PC-3 (cell line): ENCODE data around the gene KCNQ1. TPM values are rescaled to one million over a fixed set of nuclear protein-coding genes. Genes with fewer than 3 reads are reported as not detected.

Experiments used
- ATAC-seq: fragments of 200-7000 bp; cut with Tn5 transposase; 2 replicates; pipeline ENCODE4 v1.9.1; 2020; ENCODE audit warnings: mild to moderate bottlenecking, moderate library complexity
- BruUV-seq: library from RNA; stranded (reverse); fragments of 400-500 nt; replicated peaks from 2 replicates; lab custom pipeline; 2021; lab: Mats Ljungman, UMichigan
- CTCF ChIA-PET: fragments of 300-600 bp; sonication (Branson Sonifier 250); formaldehyde crosslinking; loops from one replicate; lab custom pipeline; 2022; ENCODE audit warnings: antibody characterized with exemption; lab: Charles Lee
- POLR2A ChIA-PET: fragments of 300-600 bp; sonication (Branson Sonifier 250); formaldehyde crosslinking; loops from one replicate; lab custom pipeline; 2022; ENCODE audit warnings: antibody characterized with exemption; ENCODE audit not compliant: unreplicated experiment; lab: Charles Lee
- DNase-seq: peaks from one replicate; pipeline ENCODE4 v3.0.0-alpha.2; 2015
- H2AFZ ChIP-seq: fragments of 300-600 bp; sonication (generic); 2 replicates; pipeline ENCODE4 v1.6.0; 2016; ENCODE audit warnings: antibody characterized with exemption, low read length
- H3F3A ChIP-seq: fragments of 300-600 bp; sonication (generic); one replicate; pipeline ENCODE4 v1.6.0; 2017; ENCODE audit warnings: antibody characterized with exemption, low read length, control low read depth, mild to moderate bottlenecking; ENCODE audit not compliant: unreplicated experiment
- H3K27ac ChIP-seq: fragments of 300-600 bp; sonication (generic); 2 replicates; pipeline ENCODE4 v1.5.1; 2016; ENCODE audit warnings: mild to moderate bottlenecking, low read length
- H3K27me3 ChIP-seq: fragments of 300-600 bp; sonication (generic); 2 replicates; pipeline ENCODE4 v1.6.1; 2016; ENCODE audit warnings: low read length, mixed read lengths
- H3K36me3 ChIP-seq: fragments of 300-600 bp; sonication (generic); 2 replicates; pipeline ENCODE4 v1.6.1; 2016; ENCODE audit warnings: low read depth, mixed run types, low read length, mixed read lengths
- H3K4me1 ChIP-seq: fragments of 300-600 bp; sonication (generic); 2 replicates; pipeline ENCODE4 v1.5.1; 2016; ENCODE audit warnings: low read length; ENCODE audit not compliant: insufficient read depth
- H3K4me2 ChIP-seq: fragments of 300-600 bp; sonication (generic); 2 replicates; pipeline ENCODE4 v1.6.0; 2016; ENCODE audit warnings: low read length
- H3K4me3 ChIP-seq: fragments of 300-600 bp; sonication (generic); 2 replicates; pipeline ENCODE4 v1.5.1; 2016; ENCODE audit warnings: mild to moderate bottlenecking, low read length, mixed read lengths
- H3K79me2 ChIP-seq: fragments of 300-600 bp; sonication (generic); 2 replicates; pipeline ENCODE4 v1.6.1; 2017; ENCODE audit warnings: low read length, mixed read lengths
- H3K9ac ChIP-seq: fragments of 300-600 bp; sonication (generic); 2 replicates; pipeline ENCODE4 v1.6.0; 2016; ENCODE audit warnings: mild to moderate bottlenecking, low read length
- H3K9me2 ChIP-seq: fragments of 300-600 bp; sonication (generic); replicated peaks from 2 replicates; pipeline ENCODE4 v1.6.1; 2016; ENCODE audit warnings: mixed run types, low read length, mixed read lengths
- H3K9me3 ChIP-seq: fragments of 300-600 bp; sonication (generic); 2 replicates; pipeline ENCODE4 v1.6.1; 2016; ENCODE audit warnings: low read length, mixed read lengths
- H4K20me1 ChIP-seq: fragments of 300-600 bp; sonication (generic); 2 replicates; pipeline ENCODE4 v1.6.1; 2016; ENCODE audit warnings: low read length, mixed read lengths
- EZH2 ChIP-seq: fragments of 300-600 bp; sonication (generic); IDR thresholded peaks from one replicate; pipeline ENCODE4 v1.6.1; 2017; ENCODE audit warnings: antibody characterized with exemption, mild to moderate bottlenecking, low read length; ENCODE audit not compliant: unreplicated experiment
- EZH2phosphoT487 ChIP-seq: fragments of 300-600 bp; sonication (generic); IDR thresholded peaks from 2 replicates; pipeline ENCODE4 v1.6.1; 2018; ENCODE audit warnings: mild to moderate bottlenecking, antibody characterized with exemption, low read length, borderline replicate concordance
- intact Hi-C: fragments of 100-400 bp; cut with micrococcal nuclease; formaldehyde crosslinking; loops from 2 replicates; pipeline ENCODE4 v1.9.0; 2023
- total RNA-seq: library from RNA; depleted of rRNA; stranded (reverse); fragments of >200 nt; gene quantifications from 2 replicates; pipeline ENCODE4 v1.2.3, GENCODE V29; 2014
- TF ChIP-seq, protein P1 (sequence below): fragments of 300-600 bp; sonication (generic); conservative IDR thresholded peaks from 2 replicates; pipeline ENCODE4 v1.5.1; 2017; ENCODE audit warnings: antibody characterized with exemption, low read depth, mild to moderate bottlenecking, low read length

The KCNQ1 gene
- total RNA-seq, 1 experiment from 2014 or later: 0.40 TPM

DNA sequence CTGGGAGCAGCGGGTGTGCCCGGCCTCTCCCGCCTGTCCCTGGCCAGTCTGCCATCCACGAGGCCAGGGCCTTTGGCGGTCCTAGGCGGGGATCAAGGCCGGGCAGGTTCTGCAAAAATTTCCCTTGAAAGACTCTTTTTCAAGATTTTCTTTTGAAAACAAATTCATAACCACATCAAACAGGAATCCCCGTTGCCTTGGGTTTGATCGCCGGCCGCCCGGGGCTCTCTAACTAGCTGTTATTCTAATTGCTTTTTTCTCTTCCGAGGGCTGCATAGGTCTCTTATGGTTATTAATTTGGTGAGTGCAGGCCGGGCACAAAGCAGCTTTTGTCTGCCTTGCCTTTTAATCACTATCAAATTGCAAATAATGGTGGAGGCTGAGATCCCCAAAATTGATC lies 398.7 kb downstream of the KCNQ1 start:
- CTCF ChIA-PET: no interaction called here
- H3K27me3 ChIP-seq: no peaks in the 10 kb centered on the region
- no TSS peak for BruUV-seq

DNA sequence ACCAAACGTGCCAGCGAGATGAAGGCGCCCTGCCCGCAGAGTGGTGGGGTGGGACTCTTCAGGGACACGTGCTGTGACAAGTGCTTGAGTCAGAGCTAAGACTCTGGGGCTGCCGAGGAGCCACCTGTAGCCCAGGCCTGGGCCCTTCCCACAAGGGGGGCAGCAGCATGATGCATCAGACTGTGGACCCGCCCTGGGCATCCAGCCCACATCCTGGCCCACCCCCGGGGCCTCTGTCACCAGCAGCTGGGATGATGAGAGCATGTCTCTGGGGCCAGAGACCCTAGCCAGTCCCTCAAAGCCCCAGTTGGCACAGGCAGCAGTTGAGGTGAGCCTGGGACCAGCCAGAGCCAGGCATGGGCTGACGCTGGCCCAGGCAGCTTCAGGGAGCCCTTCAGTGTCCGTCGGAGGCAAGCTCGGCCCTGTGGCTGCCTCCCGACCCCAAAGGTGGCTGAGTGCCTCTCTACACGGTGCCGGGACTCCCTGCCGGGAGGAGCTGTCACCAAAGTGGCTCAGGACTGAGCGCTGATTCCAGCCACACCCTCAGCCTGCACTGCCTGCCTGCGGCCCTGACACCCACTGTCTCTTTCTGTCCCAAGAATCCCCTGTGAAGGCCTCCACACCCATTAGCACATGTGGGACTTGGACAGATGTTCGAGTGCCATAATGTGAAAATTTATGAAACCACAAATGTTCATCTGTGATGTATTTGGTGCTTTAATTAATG lies 399.5 kb downstream of the KCNQ1 start:
- ATAC-seq: peak; percentile 89
- peak; percentile 78 for DNase-seq
- Histone ChIP-seq H3K4me1 (peaks cover 14% of the 10 kb centered on the region), H3K9ac (no peak overlapping the region), H2AFZ (no peak overlapping the region), H3K4me2 (peak overlapping the region; percentile 28; the same call in 1 of the 2 replicates), H3K27me3 (no peaks in the 10 kb centered on the region), H3F3A (no peaks in the 10 kb centered on the region), H3K9me3 (no peaks in the 10 kb centered on the region), H3K4me3 (no peak overlapping the region), H3K79me2 (no peaks in the 10 kb centered on the region), H3K36me3 (no peaks in the 10 kb centered on the region), H4K20me1 (no peaks in the 10 kb centered on the region), H3K27ac (no peak overlapping the region), H3K9me2 (no peaks in the 10 kb centered on the region)
- CTCF ChIA-PET: no interaction called here
- POLR2A ChIA-PET: no interaction called here
- BruUV-seq: no TSS peak
- no peak for TF ChIP-seq EZH2phosphoT487
- intact Hi-C loops: no loop called here

More for the DNA sequence above, 398.7 kb downstream of the KCNQ1 start:
- Histone ChIP-seq H3K9ac (no peak overlapping the region), H3K79me2 (no peaks in the 10 kb centered on the region), H3F3A (no peaks in the 10 kb centered on the region), H4K20me1 (no peaks in the 10 kb centered on the region), H3K4me2 (peak overlapping the region; percentile 28; the same call in 1 of the 2 replicates), H3K9me3 (no peaks in the 10 kb centered on the region), H3K27ac (no peak overlapping the region), H3K36me3 (no peaks in the 10 kb centered on the region), H3K4me1 (peaks cover 14% of the 10 kb centered on the region), H2AFZ (no peak overlapping the region), H3K9me2 (no peaks in the 10 kb centered on the region), H3K4me3 (no peak overlapping the region)
- intact Hi-C loops: no loop called here
- DNase-seq: no peak
- no peak for ATAC-seq
- POLR2A ChIA-PET: no interaction called here
- TF ChIP-seq EZH2 (no peak), EZH2phosphoT487 (no peak)
- TF ChIP-seq, protein P1, sequence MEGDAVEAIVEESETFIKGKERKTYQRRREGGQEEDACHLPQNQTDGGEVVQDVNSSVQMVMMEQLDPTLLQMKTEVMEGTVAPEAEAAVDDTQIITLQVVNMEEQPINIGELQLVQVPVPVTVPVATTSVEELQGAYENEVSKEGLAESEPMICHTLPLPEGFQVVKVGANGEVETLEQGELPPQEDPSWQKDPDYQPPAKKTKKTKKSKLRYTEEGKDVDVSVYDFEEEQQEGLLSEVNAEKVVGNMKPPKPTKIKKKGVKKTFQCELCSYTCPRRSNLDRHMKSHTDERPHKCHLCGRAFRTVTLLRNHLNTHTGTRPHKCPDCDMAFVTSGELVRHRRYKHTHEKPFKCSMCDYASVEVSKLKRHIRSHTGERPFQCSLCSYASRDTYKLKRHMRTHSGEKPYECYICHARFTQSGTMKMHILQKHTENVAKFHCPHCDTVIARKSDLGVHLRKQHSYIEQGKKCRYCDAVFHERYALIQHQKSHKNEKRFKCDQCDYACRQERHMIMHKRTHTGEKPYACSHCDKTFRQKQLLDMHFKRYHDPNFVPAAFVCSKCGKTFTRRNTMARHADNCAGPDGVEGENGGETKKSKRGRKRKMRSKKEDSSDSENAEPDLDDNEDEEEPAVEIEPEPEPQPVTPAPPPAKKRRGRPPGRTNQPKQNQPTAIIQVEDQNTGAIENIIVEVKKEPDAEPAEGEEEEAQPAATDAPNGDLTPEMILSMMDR: no peak

DNA sequence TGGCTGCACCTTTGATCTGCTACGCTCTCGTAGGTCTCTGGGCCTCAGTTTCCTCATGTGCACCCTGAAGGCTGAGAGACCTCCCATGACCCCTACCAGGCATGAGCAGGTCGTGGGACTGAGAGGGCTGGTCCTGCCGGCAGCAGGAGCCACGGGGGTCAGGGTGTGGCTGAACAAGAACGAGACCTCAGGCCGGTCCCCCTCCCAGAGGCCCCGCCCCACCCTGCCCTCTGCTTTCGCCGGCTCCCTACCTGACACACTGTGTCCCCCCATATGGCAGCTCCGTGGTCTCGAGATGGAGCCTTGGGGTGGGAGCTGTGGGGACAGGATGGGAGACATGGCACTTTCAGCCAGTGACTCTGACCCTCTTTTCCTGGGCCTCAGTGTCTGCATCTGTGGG lies 400.2 kb downstream of the KCNQ1 start:
- intact Hi-C loops: no loop called here
- Histone ChIP-seq H3K27me3 (no peaks in the 10 kb centered on the region), H3K9me3 (no peaks in the 10 kb centered on the region), H3K9ac (no peak overlapping the region), H3K4me1 (peaks cover 14% of the 10 kb centered on the region), H3K27ac (no peak overlapping the region), H3K4me3 (no peak overlapping the region), H3K79me2 (no peaks in the 10 kb centered on the region), H4K20me1 (no peaks in the 10 kb centered on the region), H3K9me2 (no peaks in the 10 kb centered on the region), H3K36me3 (no peaks in the 10 kb centered on the region), H2AFZ (no peak overlapping the region), H3K4me2 (no peak overlapping the region), H3F3A (no peaks in the 10 kb centered on the region)
- POLR2A ChIA-PET: no interaction called here
- TF ChIP-seq EZH2phosphoT487 (no peak), EZH2 (no peak)
- TF ChIP-seq, protein P1: no peak
- ATAC-seq (no peak), DNase-seq (no peak)
- BruUV-seq: no TSS peak
- CTCF ChIA-PET: no interaction called here
